ENCODE results near the gene LAS1L. TPM values are rescaled to one million over a fixed set of nuclear protein-coding genes. Genes with fewer than 3 reads are reported as not detected.
"Not testable (repeated sequence)": the region's sequence is repeated elsewhere in the genome, so short reads cannot be mapped to it uniquely, and the experiment has no call there.

LAS1L gene
- polyA plus RNA-seq, 2 donors: 17.1 to 22.2 TPM

- H3K36me3 ChIP-seq (ENCODE audit: control insufficient read depth in 2 of 2, insufficient read depth in 2 of 2, low read length in 1 of 2): no peaks in the 10 kb centered on the region
- H3K27me3 ChIP-seq (ENCODE audit: control insufficient read depth in 1 of 2, insufficient read depth in 2 of 2, low read length in 2 of 2): no peaks in the 10 kb centered on the region
- 88 to 97% methylated on average over 3 of the region's 3 CpGs for WGBS, 2 donors
- no peak overlapping the region for H3K4me3 ChIP-seq (ENCODE audit: low read depth in 1 of 2, low read length in 2 of 2)
- no peaks in the 10 kb centered on the region for H3K4me1 ChIP-seq (ENCODE audit: control insufficient read depth in 2 of 2, insufficient read depth in 2 of 2, low read length in 1 of 2)
- no peaks in the 10 kb centered on the region for H3K9me3 ChIP-seq (ENCODE audit: control insufficient read depth in 2 of 2, insufficient read depth in 1 of 2, low read depth in 1 of 2, low read length in 1 of 2)
- no peak overlapping the region for H3K27ac ChIP-seq (ENCODE audit: low read depth in 2 of 2, low read length in 1 of 2)
Measured at GRCh38 chrX:65491620-65492019, 43.0 kb downstream of the LAS1L start.

- H3K4me1 ChIP-seq (ENCODE audit: control insufficient read depth in 2 of 2, insufficient read depth in 2 of 2, low read length in 1 of 2): no peaks in the 10 kb centered on the region
- no peaks in the 10 kb centered on the region for H3K9me3 ChIP-seq (ENCODE audit: control insufficient read depth in 2 of 2, insufficient read depth in 1 of 2, low read depth in 1 of 2, low read length in 1 of 2)
- no peak overlapping the region for H3K4me3 ChIP-seq (ENCODE audit: low read depth in 1 of 2, low read length in 2 of 2)
- no peaks in the 10 kb centered on the region for H3K36me3 ChIP-seq (ENCODE audit: control insufficient read depth in 2 of 2, insufficient read depth in 2 of 2, low read length in 1 of 2)
- WGBS, 2 donors: 65 to 72% methylated on average over 5 of the region's 5 CpGs
- H3K27me3 ChIP-seq (ENCODE audit: control insufficient read depth in 1 of 2, insufficient read depth in 2 of 2, low read length in 2 of 2): no peaks in the 10 kb centered on the region
- no peak overlapping the region for H3K27ac ChIP-seq (ENCODE audit: low read depth in 2 of 2, low read length in 1 of 2)
Measured at GRCh38 chrX:65488495-65488894, 46.1 kb downstream of the LAS1L start.

GRCh38 chrX:65480960-65481359 is 53.6 kb downstream of the LAS1L start:
- no peaks in the 10 kb centered on the region for H3K9me3 ChIP-seq (ENCODE audit: control insufficient read depth in 2 of 2, insufficient read depth in 1 of 2, low read depth in 1 of 2, low read length in 1 of 2)
- no peaks in the 10 kb centered on the region for H3K27me3 ChIP-seq (ENCODE audit: control insufficient read depth in 1 of 2, insufficient read depth in 2 of 2, low read length in 2 of 2)
- H3K4me1 ChIP-seq (ENCODE audit: control insufficient read depth in 2 of 2, insufficient read depth in 2 of 2, low read length in 1 of 2): no peaks in the 10 kb centered on the region
- H3K27ac ChIP-seq (ENCODE audit: low read depth in 2 of 2, low read length in 1 of 2): no peak overlapping the region
- H3K4me3 ChIP-seq (ENCODE audit: low read depth in 1 of 2, low read length in 2 of 2): no peak overlapping the region
- 57 to 61% methylated on average over 3 of the region's 3 CpGs for whole genome bisulfite sequencing, 2 donors
- no peaks in the 10 kb centered on the region for H3K36me3 ChIP-seq (ENCODE audit: control insufficient read depth in 2 of 2, insufficient read depth in 2 of 2, low read length in 1 of 2)

- H3K4me1 ChIP-seq (ENCODE audit: control insufficient read depth in 2 of 2, insufficient read depth in 2 of 2, low read length in 1 of 2); H3K27me3 ChIP-seq (ENCODE audit: control insufficient read depth in 1 of 2, insufficient read depth in 2 of 2, low read length in 2 of 2); H3K27ac ChIP-seq (ENCODE audit: low read depth in 2 of 2, low read length in 1 of 2); H3K9me3 ChIP-seq (ENCODE audit: control insufficient read depth in 2 of 2, insufficient read depth in 1 of 2, low read depth in 1 of 2, low read length in 1 of 2); H3K36me3 ChIP-seq (ENCODE audit: control insufficient read depth in 2 of 2, insufficient read depth in 2 of 2, low read length in 1 of 2); H3K4me3 ChIP-seq (ENCODE audit: low read depth in 1 of 2, low read length in 2 of 2): not testable (repeated sequence)
- WGBS, 2 donors: 73 to 84% methylated on average over 3 of the region's 3 CpGs
Measured at GRCh38 chrX:65479102-65479501, 55.5 kb downstream of the LAS1L start.

- no peaks in the 10 kb centered on the region for H3K9me3 ChIP-seq (ENCODE audit: control insufficient read depth in 2 of 2, insufficient read depth in 1 of 2, low read depth in 1 of 2, low read length in 1 of 2)
- no peaks in the 10 kb centered on the region for H3K36me3 ChIP-seq (ENCODE audit: control insufficient read depth in 2 of 2, insufficient read depth in 2 of 2, low read length in 1 of 2)
- no peak overlapping the region for H3K4me3 ChIP-seq (ENCODE audit: low read depth in 1 of 2, low read length in 2 of 2)
- WGBS, 2 donors: 55 to 78% methylated on average over 2 of the region's 2 CpGs
- H3K4me1 ChIP-seq (ENCODE audit: control insufficient read depth in 2 of 2, insufficient read depth in 2 of 2, low read length in 1 of 2): no peaks in the 10 kb centered on the region
- H3K27me3 ChIP-seq (ENCODE audit: control insufficient read depth in 1 of 2, insufficient read depth in 2 of 2, low read length in 2 of 2): no peaks in the 10 kb centered on the region
- no peak overlapping the region for H3K27ac ChIP-seq (ENCODE audit: low read depth in 2 of 2, low read length in 1 of 2)
Measured at GRCh38 chrX:65476564-65476963, 58.0 kb downstream of the LAS1L start.

GRCh38 chrX:65463550-65463949 is 71.0 kb downstream of the LAS1L start:
- Histone ChIP-seq H3K4me3 (ENCODE audit: low read depth in 1 of 2, low read length in 2 of 2) (no peak overlapping the region), H3K27me3 (ENCODE audit: control insufficient read depth in 1 of 2, insufficient read depth in 2 of 2, low read length in 2 of 2) (no peaks in the 10 kb centered on the region), H3K36me3 (ENCODE audit: control insufficient read depth in 2 of 2, insufficient read depth in 2 of 2, low read length in 1 of 2) (no peaks in the 10 kb centered on the region), H3K27ac (ENCODE audit: low read depth in 2 of 2, low read length in 1 of 2) (no peak overlapping the region), H3K9me3 (ENCODE audit: control insufficient read depth in 2 of 2, insufficient read depth in 1 of 2, low read depth in 1 of 2, low read length in 1 of 2) (no peaks in the 10 kb centered on the region), H3K4me1 (ENCODE audit: control insufficient read depth in 2 of 2, insufficient read depth in 2 of 2, low read length in 1 of 2) (no peaks in the 10 kb centered on the region)
- 15 to 29% methylated on average over 4 of the region's 4 CpGs for WGBS, 2 donors

Other genes with a start within 250 kb of the LAS1L start
- 10 to 100 TPM; 32.9 to 50.4 TPM for gene MSN, start 132.9 kb upstream of the LAS1L start, polyA plus RNA-seq